PFSK-1 (cell line): ENCODE measurements around the gene CHRNB1.
A peak's percentile ranks its signal among the peaks of the same experiment; 100 is the strongest.
"Not testable (repeated sequence)": the region's sequence is repeated elsewhere in the genome, so short reads cannot be mapped to it uniquely, and the experiment has no call there.

Experiments used
- FOXP2 ChIP-seq: optimal IDR thresholded peaks from 2 replicates; pipeline ENCODE3; 2011; ENCODE audit warnings: borderline replicate concordance, control low read depth, inconsistent platforms; ENCODE audit not compliant: insufficient read depth; ENCODE audit errors: extremely low read length, extremely low read depth
- POLR2AphosphoS5 ChIP-seq: IDR thresholded peaks from 2 replicates; pipeline ENCODE4 v1.6.1; 2012; ENCODE audit warnings: low read depth, mild to moderate bottlenecking, control low read depth, low read length, moderate library complexity
- SIN3A ChIP-seq: IDR thresholded peaks from 2 replicates; pipeline ENCODE4 v1.6.1; 2012; ENCODE audit warnings: mild to moderate bottlenecking, low read length, moderate library complexity, borderline replicate concordance; ENCODE audit not compliant: insufficient read depth
- TAF1 ChIP-seq: IDR thresholded peaks from 2 replicates; pipeline ENCODE4 v1.6.1; 2012; ENCODE audit warnings: low read length, control low read depth, borderline replicate concordance; ENCODE audit not compliant: insufficient read depth
- TF ChIP-seq, protein P1 (sequence below), 2 experiments: IDR thresholded peaks; 2 replicates each; pipeline versions ENCODE4 v1.6.1 to v1.8.0; 2011 to 2012; ENCODE audit warnings: low read depth in 2 of 2, low read length in 2 of 2, control low read depth in 1 of 2, inconsistent platforms in 1 of 2, mild to moderate bottlenecking in 1 of 2, moderate library complexity in 1 of 2; ENCODE audit not compliant: insufficient read depth in 1 of 2

The CHRNB1 gene

DNA sequence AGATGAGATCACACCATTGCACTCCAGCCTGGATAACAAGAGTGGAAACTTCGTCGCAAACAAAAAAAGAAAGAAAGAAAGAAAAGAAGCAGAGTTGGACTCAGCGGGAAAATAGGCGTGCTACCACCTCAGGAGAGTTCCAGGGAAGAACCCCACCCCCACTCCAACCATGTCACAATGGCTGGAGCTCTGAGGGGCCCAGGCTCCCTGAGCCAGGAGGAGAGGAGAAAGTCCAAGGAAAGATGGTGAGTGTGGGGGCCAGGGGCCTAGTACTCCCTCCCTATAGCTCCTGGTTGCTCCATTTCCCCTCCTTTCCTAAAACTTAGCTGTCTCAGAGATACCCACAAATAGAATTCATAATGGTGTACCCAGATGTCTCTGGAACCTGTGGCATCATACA, 36.4 kb downstream of the CHRNB1 start, which contains the start of gene SLC35G6:
TSS of gene SLC35G6 (plus strand) at position 172 of the 400 bp plus-strand sequence. CDS start at position 243, 71 bp downstream.
- TF ChIP-seq TAF1, FOXP2, SIN3A: not testable (repeated sequence)

GRCh38 chr17:7483255-7484066, 38.6 kb downstream of the CHRNB1 start:
- TF ChIP-seq TAF1 (no peak), FOXP2 (no peak), SIN3A (peak; percentile 79; the same call in 1 of the 2 replicates), POLR2AphosphoS5 (no peak)
- TF ChIP-seq, protein P1, sequence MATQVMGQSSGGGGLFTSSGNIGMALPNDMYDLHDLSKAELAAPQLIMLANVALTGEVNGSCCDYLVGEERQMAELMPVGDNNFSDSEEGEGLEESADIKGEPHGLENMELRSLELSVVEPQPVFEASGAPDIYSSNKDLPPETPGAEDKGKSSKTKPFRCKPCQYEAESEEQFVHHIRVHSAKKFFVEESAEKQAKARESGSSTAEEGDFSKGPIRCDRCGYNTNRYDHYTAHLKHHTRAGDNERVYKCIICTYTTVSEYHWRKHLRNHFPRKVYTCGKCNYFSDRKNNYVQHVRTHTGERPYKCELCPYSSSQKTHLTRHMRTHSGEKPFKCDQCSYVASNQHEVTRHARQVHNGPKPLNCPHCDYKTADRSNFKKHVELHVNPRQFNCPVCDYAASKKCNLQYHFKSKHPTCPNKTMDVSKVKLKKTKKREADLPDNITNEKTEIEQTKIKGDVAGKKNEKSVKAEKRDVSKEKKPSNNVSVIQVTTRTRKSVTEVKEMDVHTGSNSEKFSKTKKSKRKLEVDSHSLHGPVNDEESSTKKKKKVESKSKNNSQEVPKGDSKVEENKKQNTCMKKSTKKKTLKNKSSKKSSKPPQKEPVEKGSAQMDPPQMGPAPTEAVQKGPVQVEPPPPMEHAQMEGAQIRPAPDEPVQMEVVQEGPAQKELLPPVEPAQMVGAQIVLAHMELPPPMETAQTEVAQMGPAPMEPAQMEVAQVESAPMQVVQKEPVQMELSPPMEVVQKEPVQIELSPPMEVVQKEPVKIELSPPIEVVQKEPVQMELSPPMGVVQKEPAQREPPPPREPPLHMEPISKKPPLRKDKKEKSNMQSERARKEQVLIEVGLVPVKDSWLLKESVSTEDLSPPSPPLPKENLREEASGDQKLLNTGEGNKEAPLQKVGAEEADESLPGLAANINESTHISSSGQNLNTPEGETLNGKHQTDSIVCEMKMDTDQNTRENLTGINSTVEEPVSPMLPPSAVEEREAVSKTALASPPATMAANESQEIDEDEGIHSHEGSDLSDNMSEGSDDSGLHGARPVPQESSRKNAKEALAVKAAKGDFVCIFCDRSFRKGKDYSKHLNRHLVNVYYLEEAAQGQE (IDR thresholded peaks at IDR 0.05; ENCODE audit: insufficient read depth in 1 of 2, low read depth in 2 of 2, low read length in 2 of 2): peak; percentile 10 to 38; a peak in 1 of 4 replicates

- TF ChIP-seq FOXP2 (peak; percentile 88), TAF1 (peak; percentile 99), SIN3A (no peak), POLR2AphosphoS5 (peak; percentile 100)
- TF ChIP-seq, protein P1 (IDR thresholded peaks at IDR 0.05; ENCODE audit: insufficient read depth in 1 of 2, low read depth in 2 of 2, low read length in 2 of 2): peak; percentile 62 to 66
Observed at GRCh38 chr17:7484067-7484918, 39.4 kb downstream of the CHRNB1 start, which contains the start of gene POLR2A. POLR2A (plus strand) TSS chr17:7484366.

DNA sequence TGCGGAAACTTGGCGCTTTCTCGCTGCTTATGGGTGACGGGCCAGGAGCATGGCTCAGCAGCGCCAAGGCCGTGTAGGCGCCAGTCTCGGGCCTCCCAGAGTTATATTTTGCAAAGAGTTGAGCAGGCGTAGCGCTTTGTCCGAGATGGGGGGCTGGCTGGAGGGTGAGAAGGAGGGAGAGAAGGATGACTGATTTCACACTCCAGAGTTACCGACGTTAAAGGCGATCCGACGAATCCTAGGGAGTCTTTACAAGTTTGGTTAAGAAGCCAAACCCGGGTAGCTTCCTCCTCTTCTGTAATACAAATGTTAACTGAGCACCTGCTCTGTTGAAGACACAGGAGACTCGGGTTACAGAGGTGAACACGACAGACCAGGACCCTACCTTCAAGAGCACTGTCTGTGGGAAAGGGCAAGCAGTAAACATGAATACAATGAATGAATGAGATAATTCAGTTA, 40.1 kb downstream of the CHRNB1 start:
- TF ChIP-seq POLR2AphosphoS5: no peak

DNA sequence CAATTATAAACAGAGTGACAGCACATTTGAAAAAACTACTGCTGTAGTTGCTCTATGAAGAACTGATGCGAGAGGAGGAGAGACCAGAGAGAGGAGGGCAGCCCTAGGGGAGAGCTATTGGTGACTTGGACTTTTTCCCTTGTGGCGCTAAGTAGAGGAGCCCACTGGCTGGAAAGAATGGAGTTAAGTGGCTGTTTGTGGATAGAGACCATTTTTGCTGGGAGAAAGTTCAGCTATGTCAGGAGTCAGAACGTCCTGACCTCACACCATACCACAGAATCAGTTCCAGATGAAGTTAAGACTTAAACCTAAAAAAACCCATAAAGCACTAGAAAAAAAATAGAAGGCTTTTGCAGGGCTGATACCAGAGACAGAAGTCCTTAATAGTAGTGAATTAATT, 41.3 kb downstream of the CHRNB1 start:
- TF ChIP-seq TAF1 (no peak), POLR2AphosphoS5 (no peak), SIN3A (no peak), FOXP2 (no peak)
- TF ChIP-seq, protein P1 (IDR thresholded peaks at IDR 0.05; ENCODE audit: insufficient read depth in 1 of 2, low read depth in 2 of 2, low read length in 2 of 2): no peak

- no peak for TF ChIP-seq POLR2AphosphoS5
- TF ChIP-seq SIN3A: no peak
Observed at GRCh38 chr17:7490144-7490543, 45.3 kb downstream of the CHRNB1 start.

DNA sequence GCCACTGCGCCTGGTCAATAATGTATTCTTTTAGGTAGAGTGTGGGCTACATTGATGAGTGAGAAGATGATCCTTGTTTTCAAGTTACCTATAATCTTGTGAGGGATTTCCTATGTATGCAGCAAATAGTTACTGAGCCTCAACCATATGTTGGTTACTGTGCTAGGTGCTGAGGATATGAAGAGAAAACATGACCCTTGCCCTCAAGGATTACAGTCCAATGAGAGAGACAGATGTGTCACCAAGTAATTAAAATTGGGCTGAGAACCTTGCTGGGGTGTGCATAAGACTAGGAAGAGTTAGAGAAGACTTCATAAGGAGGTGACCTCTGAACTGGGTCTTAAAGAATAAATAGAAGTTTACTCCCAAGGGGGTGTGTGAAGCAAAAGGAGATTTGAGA, 46.7 kb downstream of the CHRNB1 start:
- TF ChIP-seq POLR2AphosphoS5: no peak
- TF ChIP-seq, protein P1 (IDR thresholded peaks at IDR 0.05; ENCODE audit: insufficient read depth in 1 of 2, low read depth in 2 of 2, low read length in 2 of 2): no peak
- no peak for TF ChIP-seq TAF1
- no peak for TF ChIP-seq SIN3A
- no peak for TF ChIP-seq FOXP2
